BJ (cell line): Measurements from ENCODE around the gene SPTBN1. TPM values are rescaled to one million over a fixed set of nuclear protein-coding genes. Genes with fewer than 3 reads are reported as not detected.
A peak's percentile ranks its signal among the peaks of the same experiment; 100 is the strongest.

Experiments
- CTCF ChIA-PET: fragments of 350-600 bp; formaldehyde crosslinking; extraction: SDS; loops from one replicate; lab custom pipeline; 2021; ENCODE audit warnings: antibody characterized with exemption, inconsistent platforms; lab: Yijun Ruan, JAX
- POLR2A ChIA-PET: fragments of 300-600 bp; sonication (Branson Sonifier 250); formaldehyde crosslinking; extraction: SDS; loops from one replicate; lab custom pipeline; 2021; ENCODE audit warnings: antibody characterized with exemption; lab: Charles Lee
- DNase-seq: peaks from one replicate; pipeline ENCODE4 v3.0.0-alpha.2; 2011; ENCODE audit warnings: low read depth
- H3K27me3 ChIP-seq: 2 replicates; pipeline ENCODE4 v1.6.0; 2011; ENCODE audit warnings: low read length; ENCODE audit not compliant: control insufficient read depth, insufficient read depth
- H3K36me3 ChIP-seq: 2 replicates; pipeline ENCODE4 v1.5.1; 2011; ENCODE audit warnings: low read length; ENCODE audit not compliant: control insufficient read depth, insufficient read depth
- H3K4me3 ChIP-seq: 2 replicates; pipeline ENCODE4 v1.5.1; 2011; ENCODE audit warnings: low read depth, mild to moderate bottlenecking, control low read depth, low read length
- polyA plus RNA-seq: library from polyadenylated mRNA; depleted of rRNA; stranded (reverse); fragments of >200 nt; gene quantifications from 2 replicates; pipeline ENCODE4 v1.2.3, GENCODE V29; 2011
- TF ChIP-seq, protein P1 (sequence below): IDR thresholded peaks from 2 replicates; pipeline ENCODE4 v1.5.1; 2011; ENCODE audit warnings: low read depth, mild to moderate bottlenecking, control low read depth, inconsistent platforms, low read length, moderate library complexity; ENCODE audit not compliant: insufficient read depth

Gene SPTBN1
- polyA plus RNA-seq, 1 experiment = 33.8 TPM

- no peaks in the 10 kb centered on the region for H3K27me3 ChIP-seq
- TF ChIP-seq, protein P1, sequence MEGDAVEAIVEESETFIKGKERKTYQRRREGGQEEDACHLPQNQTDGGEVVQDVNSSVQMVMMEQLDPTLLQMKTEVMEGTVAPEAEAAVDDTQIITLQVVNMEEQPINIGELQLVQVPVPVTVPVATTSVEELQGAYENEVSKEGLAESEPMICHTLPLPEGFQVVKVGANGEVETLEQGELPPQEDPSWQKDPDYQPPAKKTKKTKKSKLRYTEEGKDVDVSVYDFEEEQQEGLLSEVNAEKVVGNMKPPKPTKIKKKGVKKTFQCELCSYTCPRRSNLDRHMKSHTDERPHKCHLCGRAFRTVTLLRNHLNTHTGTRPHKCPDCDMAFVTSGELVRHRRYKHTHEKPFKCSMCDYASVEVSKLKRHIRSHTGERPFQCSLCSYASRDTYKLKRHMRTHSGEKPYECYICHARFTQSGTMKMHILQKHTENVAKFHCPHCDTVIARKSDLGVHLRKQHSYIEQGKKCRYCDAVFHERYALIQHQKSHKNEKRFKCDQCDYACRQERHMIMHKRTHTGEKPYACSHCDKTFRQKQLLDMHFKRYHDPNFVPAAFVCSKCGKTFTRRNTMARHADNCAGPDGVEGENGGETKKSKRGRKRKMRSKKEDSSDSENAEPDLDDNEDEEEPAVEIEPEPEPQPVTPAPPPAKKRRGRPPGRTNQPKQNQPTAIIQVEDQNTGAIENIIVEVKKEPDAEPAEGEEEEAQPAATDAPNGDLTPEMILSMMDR = no peak
- CTCF ChIA-PET = interaction anchor here (1.3 to 4.1 kb wide), 2 partner anchors 13 to 20 kb away, joined by 4 to 18 read pairs; no protein-coding TSS in a partner anchor
- DNase-seq = no peak
- H3K36me3 ChIP-seq = no peaks in the 10 kb centered on the region
- no peak overlapping the region for H3K4me3 ChIP-seq
- POLR2A ChIA-PET = no interaction called here
Observed at GRCh38 chr2:54490863-54491262, 34.7 kb downstream of the SPTBN1 start.

GRCh38 chr2:54492335-54492734, 36.2 kb downstream of the SPTBN1 start:
- CTCF ChIA-PET = interaction anchor here (4.1 kb wide), 1 partner anchor 11 kb away, joined by 18 read pairs; no protein-coding TSS in a partner anchor
- no peaks in the 10 kb centered on the region for H3K36me3 ChIP-seq
- TF ChIP-seq, protein P1 = no peak
- no peaks in the 10 kb centered on the region for H3K27me3 ChIP-seq
- POLR2A ChIA-PET = no interaction called here
- H3K4me3 ChIP-seq = no peak overlapping the region
- DNase-seq = no peak

- H3K36me3 ChIP-seq = no peaks in the 10 kb centered on the region
- TF ChIP-seq, protein P1 = no peak
- DNase-seq = no peak
- ChIA-PET CTCF (no interaction called here), POLR2A (no interaction called here)
- no peaks in the 10 kb centered on the region for H3K27me3 ChIP-seq
- H3K4me3 ChIP-seq = no peak overlapping the region
Observed at GRCh38 chr2:54494087-54494486, 38.0 kb downstream of the SPTBN1 start.

DNA sequence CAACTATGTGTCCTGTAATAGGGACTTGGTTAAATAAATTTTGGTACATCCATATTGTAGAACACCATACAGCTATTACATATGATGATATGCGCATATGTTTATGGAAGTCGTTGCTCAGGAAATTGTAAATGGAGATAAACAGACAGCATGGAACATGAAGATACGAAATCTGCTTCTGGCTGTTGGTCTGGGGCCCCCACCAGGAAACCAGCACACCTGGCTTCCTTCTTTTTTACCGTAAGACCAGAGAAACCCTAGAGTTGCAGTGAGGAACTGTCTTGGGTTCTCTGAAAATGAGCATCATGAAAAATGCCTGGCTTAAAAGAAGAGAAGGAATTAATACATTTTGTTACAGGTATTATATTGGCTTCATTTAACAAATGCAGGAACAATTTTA, 40.8 kb downstream of the SPTBN1 start:
- DNase-seq = no peak
- CTCF ChIA-PET = interaction anchor here (1.4 kb wide), 1 partner anchor 169 kb away, joined by 4 read pairs; no protein-coding TSS in a partner anchor
- TF ChIP-seq, protein P1 = no peak
- Histone ChIP-seq H3K27me3 (no peaks in the 10 kb centered on the region), H3K4me3 (no peak overlapping the region), H3K36me3 (no peaks in the 10 kb centered on the region)
- POLR2A ChIA-PET = no interaction called here

DNA sequence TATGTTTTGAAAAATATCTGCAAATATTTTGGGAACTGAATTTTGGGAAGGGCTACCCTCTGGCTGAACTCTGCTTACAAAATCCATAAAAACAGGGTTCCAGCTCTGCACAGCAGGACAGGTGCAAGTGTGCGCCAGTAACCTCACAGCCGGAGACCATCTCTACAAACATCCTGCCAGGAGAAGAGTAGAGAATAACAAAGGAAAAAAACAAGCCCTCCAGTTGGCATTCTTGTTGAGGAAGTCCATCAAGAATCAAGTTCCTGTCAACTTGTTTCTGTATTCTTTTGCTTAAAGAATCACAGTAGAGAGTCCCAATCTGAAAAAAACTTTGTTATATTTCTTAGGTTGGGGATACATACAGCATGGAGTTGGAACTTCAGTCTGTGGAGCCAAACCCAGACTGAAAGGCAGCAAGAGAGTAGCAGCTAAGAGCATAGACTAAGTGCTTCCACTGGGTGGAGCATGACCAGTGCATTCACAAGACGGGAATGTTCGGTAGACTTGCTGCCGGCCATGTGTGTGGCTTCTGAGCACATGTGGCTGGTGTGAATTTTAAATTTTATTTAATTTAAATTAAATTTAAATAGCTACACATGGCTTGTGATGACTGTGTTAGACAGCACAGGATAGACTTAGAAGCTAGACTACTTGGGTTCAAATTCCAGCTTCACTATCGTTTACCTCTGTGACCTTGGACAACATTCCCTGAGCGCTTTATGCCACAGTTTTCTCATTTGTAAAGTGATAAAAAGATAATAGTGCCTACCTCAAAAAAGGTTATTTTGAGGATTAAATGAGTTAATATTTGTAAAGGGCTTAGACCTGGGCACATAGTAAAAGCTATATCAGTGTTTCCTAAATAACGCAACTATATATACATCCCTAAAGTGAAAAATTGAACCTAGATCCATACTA, 41.9 kb downstream of the SPTBN1 start:
- ChIA-PET POLR2A (no interaction called here), CTCF (interaction anchor here (0.7 to 1.0 kb wide), 2 partner anchors 21 to 321 kb away, joined by 3 to 6 read pairs; no protein-coding TSS in a partner anchor)
- TF ChIP-seq, protein P1 = peak; percentile 30

More for the DNA sequence above, 41.9 kb downstream of the SPTBN1 start:
- Histone ChIP-seq H3K27me3 (no peaks in the 10 kb centered on the region), H3K36me3 (no peaks in the 10 kb centered on the region), H3K4me3 (no peak overlapping the region)
- DNase-seq = no peak
